Hematopoietic multipotent progenitor cell treated with erythropoietin and hydrocortisone succinate and interleukin-3 and kit ligand, for 8 days (in vitro differentiated cells): ENCODE results near the gene CACNA1I.

ENCODE experiments used
- DNase-seq: peaks from one replicate; pipeline ENCODE4 v3.0.0-alpha.2; 2015

Gene CACNA1I

GRCh38 chr22:39569066-39569465 lies 1.5 kb upstream of the CACNA1I start:
- DNase-seq = no peak

GRCh38 chr22:39570226-39570625 lies 327 bp upstream of the CACNA1I start:
- DNase-seq = no peak

GRCh38 chr22:39571538-39571937 lies 985 bp downstream of the CACNA1I start:
- no peak for DNase-seq

GRCh38 chr22:39574779-39575551 lies 4.4 kb downstream of the CACNA1I start:
- no peak for DNase-seq

GRCh38 chr22:39575552-39575825 lies 4.9 kb downstream of the CACNA1I start:
- no peak for DNase-seq

- DNase-seq = no peak
Observed at GRCh38 chr22:39576027-39576426, 5.5 kb downstream of the CACNA1I start.

GRCh38 chr22:39577366-39577765 lies 6.8 kb downstream of the CACNA1I start:
- DNase-seq = no peak

GRCh38 chr22:39577900-39578299 lies 7.3 kb downstream of the CACNA1I start:
- no peak for DNase-seq

GRCh38 chr22:39580006-39580441 lies 9.5 kb downstream of the CACNA1I start:
- DNase-seq = no peak

- no peak for DNase-seq
Observed at GRCh38 chr22:39580795-39581194, 10.2 kb downstream of the CACNA1I start.

- no peak for DNase-seq
Observed at GRCh38 chr22:39581303-39581702, 10.8 kb downstream of the CACNA1I start.

GRCh38 chr22:39583066-39583667 lies 12.6 kb downstream of the CACNA1I start:
- no peak for DNase-seq

- DNase-seq = no peak
Observed at GRCh38 chr22:39589875-39590274, 19.3 kb downstream of the CACNA1I start.

GRCh38 chr22:39592081-39593065 lies 21.8 kb downstream of the CACNA1I start:
- DNase-seq = no peak

GRCh38 chr22:39593066-39593930 lies 22.7 kb downstream of the CACNA1I start:
- no peak for DNase-seq

GRCh38 chr22:39593931-39594285 lies 23.4 kb downstream of the CACNA1I start:
- no peak for DNase-seq

GRCh38 chr22:39594411-39594810 lies 23.9 kb downstream of the CACNA1I start:
- no peak for DNase-seq

- no peak for DNase-seq
Observed at GRCh38 chr22:39595622-39596172, 25.1 kb downstream of the CACNA1I start.

- no peak for DNase-seq
Observed at GRCh38 chr22:39596601-39597000, 26.0 kb downstream of the CACNA1I start.

GRCh38 chr22:39597236-39597869 lies 26.8 kb downstream of the CACNA1I start:
- DNase-seq = no peak

- peak; percentile 28 for DNase-seq
Observed at GRCh38 chr22:39598017-39598965, 27.7 kb downstream of the CACNA1I start.
